Measurements from ENCODE around the gene OPRL1.

OPRL1 gene

DNA sequence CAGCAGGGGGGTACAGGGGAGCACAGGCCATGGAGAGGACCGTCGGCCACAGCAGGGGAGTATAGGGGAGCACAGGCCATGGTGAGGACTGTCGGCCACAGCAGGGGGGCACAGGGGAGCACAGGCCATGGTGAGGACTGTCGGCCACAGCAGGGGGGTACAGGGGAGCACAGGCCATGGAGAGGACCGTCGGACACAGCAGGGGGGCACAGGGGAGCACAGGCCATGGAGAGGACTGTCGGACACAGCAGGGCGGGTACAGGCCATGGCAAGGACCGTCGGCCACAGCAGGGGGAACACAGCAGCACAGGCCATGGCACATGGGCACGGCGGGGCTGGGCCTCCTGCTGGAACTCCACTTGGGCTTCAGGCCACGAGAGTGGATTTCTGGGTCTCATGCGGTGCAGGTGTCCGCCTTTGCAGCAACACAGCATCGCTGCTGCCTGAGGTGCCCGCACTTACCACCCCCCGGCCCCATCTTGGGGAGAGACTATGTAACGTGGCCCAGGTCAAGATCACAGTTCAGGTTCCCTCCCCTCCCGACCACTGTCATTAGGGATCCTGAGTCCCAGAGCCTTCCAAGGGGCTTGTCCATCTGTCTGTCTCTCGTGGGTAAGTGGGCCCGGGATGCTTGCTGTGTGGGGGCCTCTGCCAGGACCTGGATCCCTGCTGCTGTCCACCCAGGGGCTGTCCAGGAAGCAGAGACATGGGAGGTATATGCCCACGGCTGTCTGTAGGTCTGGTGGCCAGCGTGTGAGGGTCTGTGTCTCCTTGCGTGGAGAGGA, 25.0 kb downstream of the OPRL1 start:
- no peak for DNase-seq (ENCODE audit: low read depth)

DNA sequence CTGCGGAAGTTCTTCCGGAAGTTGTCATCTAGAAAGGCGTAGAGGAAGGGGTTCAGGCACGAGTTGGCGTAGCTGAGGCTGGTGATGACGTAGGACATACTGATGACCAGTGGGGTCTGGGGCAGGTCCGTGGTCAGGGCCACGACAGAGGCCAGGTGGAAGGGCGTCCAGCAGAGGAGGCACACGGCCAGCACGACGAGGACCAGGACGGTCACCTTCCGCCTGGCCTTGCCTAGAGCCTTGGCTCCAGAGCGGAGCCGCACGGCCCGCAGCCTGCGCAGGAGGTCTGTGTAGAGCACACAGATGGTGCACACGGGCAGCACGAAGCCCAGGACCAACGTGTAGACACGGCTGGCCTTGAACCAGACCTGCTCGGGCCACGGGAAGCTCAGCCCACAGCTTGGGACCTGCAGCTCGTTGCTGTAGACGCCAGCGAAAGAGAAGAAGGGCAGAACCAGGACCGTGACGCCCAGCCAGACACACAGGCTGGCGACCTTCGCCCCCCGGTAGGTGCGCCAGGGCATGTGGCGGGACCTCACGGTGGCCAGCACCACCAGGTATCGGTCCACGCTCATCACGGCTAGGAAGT, 26.1 kb downstream of the OPRL1 start:
- DNase-seq (ENCODE audit: low read depth), result no peak

DNA sequence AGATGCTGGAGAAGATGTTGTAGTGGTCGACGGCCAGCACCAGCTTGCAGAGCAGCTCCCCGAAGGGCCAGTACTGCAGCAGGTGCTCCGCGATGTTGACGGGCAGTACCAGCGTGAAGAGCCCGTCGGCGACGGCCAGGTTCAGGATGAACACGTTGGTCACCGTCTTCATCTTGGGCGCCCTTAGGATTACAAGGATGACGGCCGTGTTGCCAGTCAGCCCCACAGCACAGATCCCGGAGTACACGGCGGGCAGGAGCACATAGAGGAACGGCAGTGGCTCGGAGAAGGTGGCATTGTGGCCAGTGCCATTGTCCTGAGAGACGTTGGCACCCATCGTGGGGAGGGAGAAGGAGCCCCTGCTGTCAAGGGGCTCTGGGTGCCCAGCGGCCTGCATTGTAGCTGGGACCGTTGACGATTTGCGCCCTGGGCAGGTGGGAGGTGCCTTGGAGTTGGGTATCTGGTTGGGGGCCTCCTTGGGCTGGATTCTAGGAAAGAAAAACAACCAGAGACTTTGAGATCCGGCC, 26.6 kb downstream of the OPRL1 start:
- DNase-seq (ENCODE audit: low read depth), result no peak

DNA sequence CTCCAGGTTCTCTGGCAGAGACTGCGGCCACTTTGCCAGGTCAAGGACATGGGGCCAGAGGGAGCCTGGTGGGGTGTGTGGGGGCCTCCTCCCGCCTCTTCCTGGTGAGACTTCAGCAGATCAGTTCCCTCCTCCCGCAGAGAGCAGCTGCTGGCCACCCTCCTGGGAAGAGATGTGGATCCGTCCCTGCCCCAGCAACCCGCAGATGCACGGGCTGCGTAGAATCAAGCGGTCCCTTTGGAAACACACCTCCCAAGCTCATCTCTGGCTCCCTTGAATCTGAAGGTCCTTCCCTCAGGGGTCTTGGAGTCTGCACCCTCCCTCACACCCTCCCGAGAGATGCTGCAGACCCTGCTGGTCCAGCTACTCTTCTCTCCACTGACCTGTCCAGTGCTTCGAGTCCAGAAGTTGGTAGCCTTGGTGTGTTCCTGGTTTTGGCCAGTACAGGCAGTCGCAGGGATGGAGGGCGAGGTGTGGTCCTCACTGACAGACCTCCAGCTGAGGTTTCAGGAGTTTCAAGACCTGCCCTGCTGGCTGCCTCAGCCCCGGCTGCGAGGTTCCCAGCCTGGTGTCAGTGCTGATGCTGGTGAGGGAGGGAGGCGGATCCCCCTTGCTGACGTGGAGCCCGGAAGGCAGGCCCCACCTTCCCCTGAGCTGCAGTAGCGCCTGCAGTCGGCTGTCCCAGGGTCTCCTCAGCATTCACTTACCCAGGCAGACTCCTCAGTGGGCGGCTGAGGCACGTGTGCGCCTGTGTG, 27.3 kb downstream of the OPRL1 start, which contains the start of gene NPBWR2:
TSS of gene NPBWR2 (minus strand) at position 585 of the 755 bp plus-strand sequence. CDS start 734 bp downstream, outside the sequence.
- DNase-seq (ENCODE audit: low read depth), result no peak

DNA sequence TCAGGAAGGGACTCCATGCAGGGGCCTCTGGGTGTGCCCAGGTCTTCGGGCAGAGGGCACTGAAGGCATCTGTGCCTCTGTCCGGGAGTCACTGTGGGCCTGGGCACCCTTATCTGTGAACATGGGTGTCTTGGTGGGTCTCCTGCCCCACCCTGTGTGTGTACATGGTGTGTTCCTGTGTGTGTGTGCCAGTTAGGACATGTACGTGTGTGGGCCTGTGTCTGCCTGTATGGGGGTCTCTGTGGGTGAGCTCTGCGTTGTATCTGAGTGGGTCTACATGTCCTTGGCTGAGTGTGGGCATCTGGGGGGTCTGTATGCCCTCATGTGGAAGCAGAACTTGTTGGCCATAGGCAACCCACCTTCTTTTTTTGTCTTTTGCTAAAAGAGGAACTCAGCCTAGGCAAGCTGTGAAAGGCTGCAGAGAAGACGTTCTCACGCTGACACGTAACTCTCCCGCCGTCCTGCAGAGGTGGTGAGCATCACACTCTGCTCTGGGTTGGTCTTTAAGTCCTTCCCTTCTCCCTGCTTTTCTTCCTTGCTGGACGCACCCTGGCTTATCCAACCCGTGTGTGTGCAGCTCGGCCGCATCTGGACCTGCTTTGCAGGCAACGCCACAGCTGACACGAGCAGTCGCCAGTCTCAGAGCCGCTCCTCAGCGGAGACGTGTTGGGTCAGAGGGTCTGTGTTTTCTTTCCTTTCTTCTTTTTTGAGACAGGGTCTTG, 28.0 kb downstream of the OPRL1 start:
- DNase-seq (ENCODE audit: low read depth), result no peak

DNA sequence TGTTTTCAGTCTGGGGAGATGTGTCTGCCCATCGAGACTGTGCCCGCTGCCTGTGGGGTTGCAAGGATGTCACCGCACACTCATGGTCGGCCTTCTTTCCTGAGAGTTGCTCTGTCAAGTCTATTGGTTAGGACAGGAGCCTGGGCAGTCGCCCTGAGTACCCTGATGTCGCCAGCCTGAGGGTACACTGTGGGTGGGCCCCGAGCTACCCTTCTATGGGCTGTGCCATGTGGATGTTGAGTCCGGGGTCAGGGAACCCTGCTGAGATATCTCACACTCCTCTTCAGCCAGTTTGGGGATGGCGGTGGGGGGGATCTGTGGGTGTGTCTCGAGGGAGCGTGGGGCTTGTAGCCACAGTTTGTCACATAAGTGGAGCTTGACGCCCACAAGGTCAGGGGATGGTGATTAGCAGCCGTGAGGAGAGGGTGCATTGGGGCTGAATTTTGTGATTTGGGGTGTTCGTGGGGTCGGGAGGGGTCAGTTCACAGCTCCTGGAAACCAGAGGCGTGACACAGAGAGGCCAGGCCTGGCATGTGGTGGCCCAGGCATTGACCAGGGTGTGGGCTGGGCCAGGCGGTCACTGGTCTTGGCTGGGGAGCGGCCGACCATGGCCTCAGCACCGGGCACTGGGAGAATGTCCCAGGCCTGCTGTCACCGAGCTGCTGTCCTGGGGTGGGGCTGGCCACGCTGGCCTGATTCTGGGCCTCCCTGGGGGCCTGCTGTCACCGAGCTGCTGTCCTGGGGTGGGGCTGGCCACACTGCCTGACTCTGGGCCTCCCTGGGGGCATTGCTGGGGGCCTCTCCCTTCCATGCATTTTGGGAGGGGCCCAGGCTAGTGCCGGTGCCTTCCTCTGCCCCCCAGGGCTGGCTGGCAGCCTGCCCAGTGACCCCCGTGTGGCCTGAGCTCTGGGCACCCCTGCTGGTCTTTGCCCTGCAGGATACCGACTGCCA, 29.1 kb downstream of the OPRL1 start:
- no peak for DNase-seq (ENCODE audit: low read depth)

DNA sequence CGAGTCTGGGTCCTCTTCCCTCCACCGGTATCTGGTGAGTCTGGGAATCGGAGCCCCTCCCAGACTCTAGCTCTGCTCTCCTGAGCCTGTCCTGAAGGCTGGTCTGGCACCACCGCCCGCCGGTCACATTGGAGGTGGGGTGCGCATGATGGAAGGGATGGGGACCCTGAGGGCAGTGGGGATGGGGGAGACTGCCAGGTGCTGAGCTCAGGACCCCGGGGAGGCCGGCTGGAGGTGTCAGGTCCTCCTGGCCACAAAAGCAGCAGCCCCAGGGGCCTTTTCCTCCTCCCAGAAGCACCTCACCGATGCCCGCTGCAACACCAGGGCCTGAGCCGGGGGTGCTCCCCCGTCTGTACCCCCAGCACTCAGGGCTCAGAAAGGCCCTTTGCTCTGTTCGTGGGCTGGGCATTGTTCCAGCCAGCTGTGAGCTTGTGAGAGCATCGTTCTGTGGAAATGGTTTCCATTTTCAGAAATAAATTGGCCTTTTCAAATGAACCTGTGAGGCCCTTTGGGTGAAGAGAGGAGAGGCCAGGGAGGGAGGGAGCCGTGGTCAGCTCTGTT, 30.0 kb downstream of the OPRL1 start:
- DNase-seq (ENCODE audit: low read depth), result no peak

DNA sequence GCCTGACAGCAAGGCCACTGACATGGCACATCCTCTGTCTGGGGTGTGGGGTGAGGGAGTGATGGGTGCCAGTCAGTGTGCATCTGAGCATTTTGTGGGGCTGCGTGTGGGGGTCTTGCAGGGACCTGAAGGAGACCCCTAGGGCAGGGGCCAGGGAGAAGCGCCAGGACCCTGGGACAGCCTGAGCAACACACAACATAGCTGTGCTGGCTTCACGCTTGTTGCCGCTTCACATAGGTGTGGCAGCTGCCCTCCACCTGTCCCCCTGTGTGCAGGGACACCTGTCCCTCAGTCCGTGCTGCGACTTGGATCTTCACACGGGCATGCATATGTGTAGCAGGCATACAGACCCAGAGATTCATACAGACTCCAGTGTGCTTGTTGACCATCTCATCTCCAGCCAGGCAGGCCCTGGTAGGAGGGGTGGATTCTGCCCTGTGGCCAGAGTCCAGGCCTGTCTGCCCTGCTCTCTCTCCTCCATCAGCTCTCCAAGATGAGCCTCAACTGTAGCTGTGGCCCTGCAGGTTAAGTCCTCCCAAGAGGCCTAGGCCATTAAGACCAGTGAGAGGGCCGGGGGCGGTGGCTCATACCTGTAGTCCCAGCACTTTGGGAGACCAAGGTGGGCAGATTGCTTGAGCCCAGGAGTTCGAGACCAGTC, 30.7 kb downstream of the OPRL1 start:
- DNase-seq (ENCODE audit: low read depth), result no peak

DNA sequence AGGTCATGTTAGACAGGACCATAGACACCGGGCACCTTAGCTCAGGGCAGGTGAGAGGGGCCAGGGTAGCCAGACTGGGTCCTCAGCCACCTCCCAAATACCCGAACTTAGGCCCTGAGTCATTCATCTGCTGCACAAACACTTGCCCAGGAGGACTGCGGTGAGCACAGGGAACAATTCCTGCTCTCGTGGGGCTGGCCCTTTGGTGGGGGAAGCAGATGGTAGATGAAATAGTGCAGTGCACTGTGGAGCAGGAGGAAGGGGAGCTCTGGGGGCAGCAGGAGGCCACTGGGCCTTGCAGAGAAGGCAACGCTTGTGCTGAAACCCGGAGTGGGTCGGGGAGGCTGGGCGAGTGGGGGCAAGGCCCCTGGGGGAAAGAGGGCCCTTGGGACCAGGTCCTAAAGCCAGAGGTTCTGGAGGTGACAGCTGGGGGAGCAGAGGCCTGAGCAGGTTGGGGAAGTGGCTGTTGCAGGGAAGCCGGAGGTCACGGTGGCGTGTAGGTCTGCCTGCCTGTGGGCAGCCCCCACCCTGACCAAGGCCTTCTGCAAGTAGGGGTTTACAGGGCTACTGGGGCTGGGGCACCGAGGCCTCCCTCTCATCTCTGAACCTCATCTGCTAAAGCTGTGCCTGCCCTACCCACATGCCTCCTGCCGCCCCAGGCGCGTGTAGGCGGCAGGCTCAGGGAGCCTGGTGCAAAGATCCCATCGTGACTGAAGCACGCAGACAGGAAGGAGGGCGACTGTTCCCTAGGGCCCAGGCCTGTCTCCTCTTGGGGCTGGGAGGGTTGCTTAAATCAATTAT, 32.2 kb downstream of the OPRL1 start:
- DNase-seq (ENCODE audit: low read depth), result no peak

DNA sequence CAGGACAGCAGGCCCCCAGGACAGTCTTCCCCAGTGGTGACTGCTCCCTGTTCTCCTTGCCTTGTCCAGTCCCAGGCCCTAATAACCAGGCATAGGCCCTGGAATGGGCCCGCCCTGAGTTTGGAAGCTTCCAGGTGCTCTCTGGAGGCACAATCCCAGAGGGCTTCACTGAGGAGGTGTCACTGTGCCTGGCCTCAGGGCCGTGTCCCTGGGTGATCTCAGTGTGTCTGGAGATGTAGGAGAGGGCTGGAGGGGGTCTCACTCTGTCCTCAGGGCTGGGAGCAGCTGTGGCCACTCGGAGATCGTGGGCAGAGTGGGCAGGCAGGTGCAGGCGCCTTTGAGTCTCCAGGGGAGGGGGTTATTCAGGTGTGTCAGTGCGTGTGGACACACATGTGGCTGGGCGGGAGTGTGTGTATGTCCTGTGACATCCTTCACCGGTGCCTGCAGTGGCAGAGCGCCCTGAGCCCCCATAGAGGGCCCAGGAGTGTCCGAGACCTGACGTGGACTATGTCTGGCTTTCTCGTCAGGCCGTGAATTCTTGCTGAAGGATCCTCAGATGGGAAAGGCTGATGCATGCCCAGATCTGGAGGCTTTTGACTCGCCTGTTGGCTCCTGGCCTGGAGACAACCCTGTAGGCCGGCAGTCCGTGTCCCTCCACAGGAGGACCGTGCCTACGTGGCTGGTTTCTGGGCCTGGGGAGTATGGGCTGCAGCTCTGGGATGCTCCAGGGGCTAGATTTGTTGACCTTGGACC, 33.0 kb downstream of the OPRL1 start:
- DNase-seq (ENCODE audit: low read depth), result no peak

DNA sequence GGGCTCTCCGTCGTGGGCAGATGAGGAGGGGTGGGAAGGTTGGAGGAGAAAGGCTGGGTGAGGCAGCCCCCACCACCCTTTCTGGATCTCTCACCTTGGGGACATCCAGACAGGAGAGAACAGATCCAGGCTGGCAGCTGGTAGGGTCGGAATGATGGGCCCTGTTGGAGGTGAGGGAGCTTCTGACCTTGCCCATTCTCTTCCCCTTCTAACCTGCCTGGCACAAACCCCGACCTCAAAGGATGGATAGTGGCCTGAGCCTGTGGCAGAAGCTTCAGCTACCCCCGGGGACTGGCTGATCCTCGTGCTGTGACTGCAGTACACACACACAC, 33.5 kb downstream of the OPRL1 start:
- no peak for DNase-seq (ENCODE audit: low read depth)

DNA sequence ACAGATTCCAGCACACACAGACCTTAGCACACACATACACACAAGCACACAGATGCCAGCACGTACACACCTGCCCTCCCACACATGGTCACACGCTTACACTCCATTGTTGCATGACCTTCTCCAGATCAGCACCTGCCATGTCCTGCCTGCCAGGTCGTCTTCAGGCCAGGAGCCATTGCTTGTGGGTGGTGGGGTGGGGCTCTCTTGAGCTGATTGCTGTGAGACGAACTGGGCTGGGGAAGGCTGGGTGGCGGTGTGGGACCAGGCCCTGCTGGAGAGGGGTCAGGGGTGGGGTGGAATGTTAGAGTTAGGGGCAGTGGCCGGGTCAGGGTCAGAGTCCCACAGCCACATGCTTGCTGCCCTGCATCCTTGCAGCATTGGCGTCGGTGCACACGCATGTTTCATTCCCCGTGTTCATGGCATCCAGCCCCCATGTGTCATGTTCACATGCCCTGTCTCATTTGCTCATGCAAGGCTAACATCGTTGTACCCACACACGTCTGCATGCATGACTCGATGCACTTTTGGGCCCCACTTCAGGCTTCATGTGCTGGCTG, 34.0 kb downstream of the OPRL1 start:
- no peak for DNase-seq (ENCODE audit: low read depth)

DNA sequence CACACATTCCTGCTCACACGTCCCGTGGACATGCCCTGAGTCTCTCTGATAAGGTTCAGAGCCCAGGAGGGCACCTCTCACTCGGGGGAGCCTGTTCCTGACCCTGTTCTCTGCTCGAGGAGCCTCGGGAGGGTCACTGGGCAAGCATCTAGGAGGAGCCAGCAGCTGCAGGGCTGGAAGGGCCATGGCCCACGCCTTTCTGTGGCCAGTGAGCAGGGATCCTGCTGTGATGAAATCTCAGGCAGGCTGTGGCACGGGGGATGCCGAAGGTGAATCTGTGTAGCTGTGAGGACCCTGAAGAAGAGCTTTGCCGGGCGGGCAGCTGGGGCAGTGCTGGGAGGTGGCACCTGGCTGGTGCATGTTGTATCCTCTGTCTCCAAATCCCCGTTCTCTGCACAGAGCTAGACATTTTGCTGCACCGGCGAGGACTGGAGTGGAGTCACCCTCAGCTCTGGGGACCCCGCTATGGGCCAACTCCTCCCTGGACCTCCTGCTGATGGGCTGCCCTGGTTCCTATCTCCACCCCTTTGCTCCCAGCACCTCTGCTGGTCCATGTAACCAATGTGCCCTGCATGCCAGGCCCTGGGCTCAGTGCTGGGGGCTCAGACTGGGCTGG, 34.6 kb downstream of the OPRL1 start:
- no peak for DNase-seq (ENCODE audit: low read depth)

DNA sequence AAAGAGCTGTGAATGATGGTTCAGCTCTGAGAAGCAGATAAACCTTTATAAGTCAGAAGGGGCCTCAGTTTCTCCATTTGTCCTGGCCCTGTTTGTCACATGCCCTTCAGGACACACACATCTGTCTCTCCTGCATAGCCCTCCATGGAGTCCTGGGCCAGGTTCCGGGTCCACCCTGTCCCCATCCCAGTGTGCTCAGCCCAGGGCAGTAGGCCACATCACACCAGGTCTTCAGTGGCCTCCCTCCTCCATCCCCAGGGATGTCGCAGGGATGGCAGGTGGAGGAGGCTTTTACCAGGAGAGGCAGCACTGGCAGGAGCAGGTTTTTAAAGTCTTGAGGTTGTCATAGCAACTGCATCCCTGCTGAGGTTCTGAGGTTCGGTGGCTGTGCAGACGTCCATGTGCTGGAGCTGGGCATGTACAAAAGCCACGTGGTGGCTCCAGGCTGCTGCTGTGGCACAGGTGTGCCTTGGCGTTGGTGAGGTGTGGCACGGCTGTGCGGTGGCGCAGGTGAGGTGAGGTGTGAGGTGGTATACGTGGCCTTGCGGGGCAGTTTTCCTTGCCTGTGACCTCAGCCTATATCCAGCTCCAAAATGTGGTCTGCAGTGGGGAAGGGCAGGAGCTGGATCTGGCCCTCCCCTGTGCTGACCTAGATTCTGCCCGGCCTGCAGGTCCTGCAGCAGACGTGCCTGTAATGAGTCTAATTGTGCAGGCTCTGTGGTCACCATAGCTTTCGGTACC, 35.5 kb downstream of the OPRL1 start:
- DNase-seq (ENCODE audit: low read depth), result no peak

DNA sequence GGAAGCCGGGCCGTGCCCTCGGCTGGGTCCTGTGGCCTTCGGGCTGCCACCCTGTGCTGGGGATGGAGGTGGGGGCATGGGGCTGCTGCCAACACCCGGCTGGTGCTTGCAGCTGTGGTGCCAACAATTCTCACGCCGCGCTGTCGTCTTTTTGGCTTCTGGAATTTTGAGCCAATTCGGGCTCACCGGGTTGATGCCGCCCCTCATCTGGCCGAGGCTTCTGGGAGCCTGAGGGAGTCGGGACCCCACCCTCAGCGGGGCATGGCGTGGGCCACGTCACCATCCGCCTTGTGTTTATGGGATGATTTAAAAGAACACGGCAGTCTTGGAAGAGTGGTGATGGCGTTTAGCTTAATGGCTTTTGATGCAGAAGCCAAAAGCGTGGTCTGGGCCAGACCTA, 36.1 kb downstream of the OPRL1 start:
- no peak for DNase-seq (ENCODE audit: low read depth)

DNA sequence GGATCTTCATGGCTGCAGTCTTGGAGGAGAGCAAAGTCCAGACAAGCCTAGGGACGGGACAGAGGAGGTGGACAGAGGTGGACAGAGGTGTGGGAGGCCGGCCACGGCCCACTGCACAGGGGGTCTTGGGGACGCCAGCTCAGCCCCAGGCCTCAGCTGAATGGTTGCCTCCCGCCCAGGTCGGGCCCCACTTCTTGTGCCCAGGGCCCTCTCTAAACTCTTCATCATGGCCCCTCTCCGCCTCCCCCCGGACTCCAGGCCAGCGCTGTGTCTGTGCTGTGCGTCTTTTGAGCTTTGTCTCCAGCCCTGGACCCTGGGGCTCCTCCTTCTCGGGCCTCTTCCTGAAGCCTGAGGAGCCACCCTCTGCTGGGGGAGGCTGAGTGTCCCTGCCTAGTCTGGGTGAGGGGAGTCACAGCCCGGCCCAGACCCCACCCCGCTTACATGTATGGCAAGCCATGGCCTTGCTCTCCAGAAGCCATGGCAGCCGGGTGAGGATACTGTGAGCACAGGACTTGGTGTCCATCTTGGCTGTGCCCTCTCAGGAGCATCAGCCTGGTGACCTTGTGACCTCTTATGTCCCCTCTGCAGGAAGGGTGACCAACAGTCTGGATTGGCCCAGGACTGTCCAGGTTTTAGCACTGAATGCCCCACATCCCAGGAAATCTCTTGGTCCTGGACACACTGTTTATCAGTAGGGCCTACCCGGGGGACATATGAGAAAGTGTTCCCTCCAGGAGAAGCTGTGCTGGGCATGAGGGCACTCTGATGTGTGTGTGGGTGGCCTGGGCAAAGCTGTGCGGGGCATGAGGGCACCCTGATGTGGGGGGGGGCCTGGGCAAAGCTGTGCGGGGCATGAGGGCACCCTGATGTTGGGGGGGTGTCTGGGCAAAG, 36.9 kb downstream of the OPRL1 start:
- DNase-seq (ENCODE audit: low read depth), result no peak
